Activated T-helper 1 cell treated with anti-CD3 and anti-CD28 coated beads, Interleukin-2, amount 50 U/mL, for 16 hours (primary cell): ENCODE measurements around the gene GJC2.
"Not testable (repeated sequence)": the region's sequence is repeated elsewhere in the genome, so short reads cannot be mapped to it uniquely, and the experiment has no call there.

ENCODE experiments used
- DNase-seq, 2 donors: peaks; one replicate each; pipeline ENCODE4 v3.0.0-alpha.2; 2020; ENCODE audit warnings: low read depth in 1 of 2, low spot score in 1 of 2

GJC2 gene

GRCh38 chr1:228149406-228150119 lies at the start of gene GJC2:
Gene GJC2, plus strand, starts transcription at chr1:228149930. Its CDS starts 7,829 bp downstream, at chr1:228157759.
- no peak for DNase-seq

GRCh38 chr1:228100822-228101613 lies 48.7 kb upstream of the GJC2 start:
- DNase-seq = no peak

GRCh38 chr1:228101614-228101993 lies 48.1 kb upstream of the GJC2 start:
- DNase-seq = peak in 1 of 2 donors; percentile 17

GRCh38 chr1:228101994-228102790 lies 47.5 kb upstream of the GJC2 start:
- peak; percentile 41 to 46 for DNase-seq

GRCh38 chr1:228102791-228103620 lies 46.7 kb upstream of the GJC2 start, which contains the start of gene C1orf35:
Gene C1orf35, minus strand, starts transcription at chr1:228103325. Its CDS starts 98 bp downstream, at chr1:228103227.
- peak; percentile 88 to 91 for DNase-seq

GRCh38 chr1:228104526-228105269 lies 45.0 kb upstream of the GJC2 start:
- DNase-seq = no peak

- DNase-seq = no peak
Measured at GRCh38 chr1:228105270-228105995, 44.3 kb upstream of the GJC2 start.

- no peak for DNase-seq
Measured at GRCh38 chr1:228105996-228106799, 43.5 kb upstream of the GJC2 start.

GRCh38 chr1:228106800-228107054 lies 43.0 kb upstream of the GJC2 start:
- DNase-seq = no peak

GRCh38 chr1:228107636-228108035 lies 42.1 kb upstream of the GJC2 start:
- no peak for DNase-seq

GRCh38 chr1:228108055-228108690 lies 41.6 kb upstream of the GJC2 start:
- DNase-seq = no peak

GRCh38 chr1:228108742-228109072 lies 41.0 kb upstream of the GJC2 start:
- DNase-seq = no peak

GRCh38 chr1:228109073-228109961 lies 40.4 kb upstream of the GJC2 start, which contains the start of gene MRPL55:
Gene MRPL55, minus strand, starts transcription at chr1:228109299. Its CDS starts 1,039 bp downstream, at chr1:228108260.
- peak; percentile 99 for DNase-seq

- no peak for DNase-seq
Measured at GRCh38 chr1:228109962-228110488, 39.7 kb upstream of the GJC2 start.

- no peak for DNase-seq
Measured at GRCh38 chr1:228110556-228110955, 39.2 kb upstream of the GJC2 start.

- DNase-seq = not testable (repeated sequence)
Measured at GRCh38 chr1:228111315-228111714, 38.4 kb upstream of the GJC2 start.

GRCh38 chr1:228112167-228112566 lies 37.6 kb upstream of the GJC2 start:
- DNase-seq = no peak
